Measurements from ENCODE around the gene USP20. TPM values are rescaled to one million over a fixed set of nuclear protein-coding genes. Genes with fewer than 3 reads are reported as not detected.
A peak's percentile ranks its signal among the peaks of the same experiment; 100 is the strongest.

Gene USP20
- total and polyA plus RNA-seq, 10 of the 15 experiments (the other 5 are each of a cell fraction or from before 2014, with no cell fraction given) = 0.66 to 23.3 (median 11.0) TPM

- Histone ChIP-seq H3K4me1 (ENCODE audit: control insufficient read depth, insufficient read depth, low read length) (peaks cover 90% of the 10 kb centered on the region), H4K20me1 (ENCODE audit: control insufficient read depth, insufficient read depth) (no peaks in the 10 kb centered on the region), H3K79me2 (ENCODE audit: control insufficient read depth, insufficient read depth, low read length) (peaks cover 54% of the 10 kb centered on the region), H3K27me3 (replicated peaks in 1 of 2; ENCODE audit: control insufficient read depth in 2 of 2, insufficient read depth in 2 of 2, low read length in 1 of 2) (no peaks in the 10 kb centered on the region), H3K9ac (ENCODE audit: control insufficient read depth, insufficient read depth, low read length) (peak overlapping the region; percentile 64), H3K36me3 (ENCODE audit: control insufficient read depth in 2 of 2, insufficient read depth in 2 of 2, low read length in 1 of 2) (peaks cover 10 to 24% of the 10 kb centered on the region in 2 experiments), H3K4me2 (ENCODE audit: control insufficient read depth, insufficient read depth) (peak overlapping the region; percentile 52), H3K4me3 (peak overlapping the region; percentile 31; the same call in 1 of the 2 replicates), H3K9me3 (replicated peaks; ENCODE audit: control insufficient read depth, insufficient read depth, low read length) (no peaks in the 10 kb centered on the region), H2AFZ (ENCODE audit: control insufficient read depth, low read depth, low read length) (no peak overlapping the region), H3K27ac (ENCODE audit: control insufficient read depth, insufficient read depth) (peak overlapping the region; percentile 96)
- ChIA-PET POLR2A (interaction anchor here (0.6 to 2.1 kb wide), 4 partner anchors 45 to 182 kb away, joined by 3 to 6 read pairs (median 4); no protein-coding TSS in a partner anchor), RAD21 (ENCODE audit: unreplicated experiment) (interaction anchor here (1.4 to 5.4 kb wide), 4 partner anchors 43 to 103 kb away, joined by 3 to 89 read pairs (median 26); no protein-coding TSS in a partner anchor), SMC1A (ENCODE audit: uncharacterized antibody, unreplicated experiment) (interaction anchor here (1.1 to 3.5 kb wide), 3 partner anchors 65 to 209 kb away, joined by 3 to 18 read pairs (median 5); no protein-coding TSS in a partner anchor), CTCF (interaction anchor here (1.0 to 1.5 kb wide), 2 partner anchors 73 to 139 kb away, joined by 3 to 4 read pairs; no protein-coding TSS in a partner anchor)
- ATAC-seq (peak; percentile 1; the same call in 1 of the 3 replicates), DNase-seq (ENCODE audit: low read depth, low spot score) (peak; percentile 31), FAIRE-seq (no peak)
- in situ Hi-C loops (cut with MboI) = loop anchor here (5.0 kb wide), 2 partner anchors 102 to 152 kb away; partner anchors contain the start of gene FNBP1
- 51% methylated on average over 22 of the region's 37 CpGs for WGBS (ENCODE audit: insufficient coverage, insufficient replicate concordance, low lambda C conversion rate, missing lambda C conversion rate)
- intact Hi-C loops (cut with micrococcal nuclease; ENCODE audit: unreplicated experiment) = loop anchor here (2.0 to 5.0 kb wide), 4 partner anchors 67 to 207 kb away; no protein-coding TSS in a partner anchor
- BruUV-seq (replicated peaks) = no TSS peak
- TF ChIP-seq ZZZ3 (IDR thresholded peaks at IDR 0.05; ENCODE audit: control insufficient read depth, insufficient read length, low read depth) (no peak), SREBF2 (IDR thresholded peaks at IDR 0.05; ENCODE audit: low read length) (no peak), IRF3 (IDR thresholded peaks at IDR 0.05) (no peak), PAX8 (IDR thresholded peaks at IDR 0.05) (no peak), YY1 (IDR thresholded peaks at IDR 0.05; ENCODE audit: low read depth, low read length) (peak; percentile 52; the same call in 1 of the 2 replicates), STAT3 (IDR thresholded peaks at IDR 0.05; ENCODE audit: low read depth, low read length) (no peak), SREBF1 (IDR thresholded peaks at IDR 0.05; ENCODE audit: low read length) (no peak), NKRF (conservative IDR thresholded peaks at IDR 0.05) (no peak), CBX3 (IDR thresholded peaks at IDR 0.05; ENCODE audit: borderline replicate concordance, low read depth) (no peak), RFX5 (IDR thresholded peaks at IDR 0.05; ENCODE audit: low read depth, low read length) (no peak), POLR2A (IDR thresholded peaks at IDR 0.05; ENCODE audit: low read depth, low read length) (peak; percentile 72; the same call in 1 of the 2 replicates), NBN (IDR thresholded peaks at IDR 0.05) (no peak), SPI1 (IDR thresholded peaks at IDR 0.05; ENCODE audit: borderline replicate concordance, insufficient read depth, low read depth, low read length) (peak; percentile 5; the same call in 1 of the 2 replicates), YBX1 (IDR thresholded peaks at IDR 0.05) (no peak), IRF4 (IDR thresholded peaks at IDR 0.05; ENCODE audit: low read depth, low read length) (no peak), SP1 (IDR thresholded peaks at IDR 0.05; ENCODE audit: low read depth, low read length) (no peak), ZBED1 (IDR thresholded peaks at IDR 0.05; ENCODE audit: borderline replicate concordance) (peak; percentile 25; the same call in 1 of the 2 replicates)
- TF ChIP-seq, protein P1, sequence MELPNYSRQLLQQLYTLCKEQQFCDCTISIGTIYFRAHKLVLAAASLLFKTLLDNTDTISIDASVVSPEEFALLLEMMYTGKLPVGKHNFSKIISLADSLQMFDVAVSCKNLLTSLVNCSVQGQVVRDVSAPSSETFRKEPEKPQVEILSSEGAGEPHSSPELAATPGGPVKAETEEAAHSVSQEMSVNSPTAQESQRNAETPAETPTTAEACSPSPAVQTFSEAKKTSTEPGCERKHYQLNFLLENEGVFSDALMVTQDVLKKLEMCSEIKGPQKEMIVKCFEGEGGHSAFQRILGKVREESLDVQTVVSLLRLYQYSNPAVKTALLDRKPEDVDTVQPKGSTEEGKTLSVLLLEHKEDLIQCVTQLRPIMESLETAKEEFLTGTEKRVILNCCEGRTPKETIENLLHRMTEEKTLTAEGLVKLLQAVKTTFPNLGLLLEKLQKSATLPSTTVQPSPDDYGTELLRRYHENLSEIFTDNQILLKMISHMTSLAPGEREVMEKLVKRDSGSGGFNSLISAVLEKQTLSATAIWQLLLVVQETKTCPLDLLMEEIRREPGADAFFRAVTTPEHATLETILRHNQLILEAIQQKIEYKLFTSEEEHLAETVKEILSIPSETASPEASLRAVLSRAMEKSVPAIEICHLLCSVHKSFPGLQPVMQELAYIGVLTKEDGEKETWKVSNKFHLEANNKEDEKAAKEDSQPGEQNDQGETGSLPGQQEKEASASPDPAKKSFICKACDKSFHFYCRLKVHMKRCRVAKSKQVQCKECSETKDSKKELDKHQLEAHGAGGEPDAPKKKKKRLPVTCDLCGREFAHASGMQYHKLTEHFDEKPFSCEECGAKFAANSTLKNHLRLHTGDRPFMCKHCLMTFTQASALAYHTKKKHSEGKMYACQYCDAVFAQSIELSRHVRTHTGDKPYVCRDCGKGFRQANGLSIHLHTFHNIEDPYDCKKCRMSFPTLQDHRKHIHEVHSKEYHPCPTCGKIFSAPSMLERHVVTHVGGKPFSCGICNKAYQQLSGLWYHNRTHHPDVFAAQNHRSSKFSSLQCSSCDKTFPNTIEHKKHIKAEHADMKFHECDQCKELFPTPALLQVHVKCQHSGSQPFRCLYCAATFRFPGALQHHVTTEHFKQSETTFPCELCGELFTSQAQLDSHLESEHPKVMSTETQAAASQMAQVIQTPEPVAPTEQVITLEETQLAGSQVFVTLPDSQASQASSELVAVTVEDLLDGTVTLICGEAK (IDR thresholded peaks at IDR 0.05; ENCODE audit: borderline replicate concordance) = no peak; the same call in 1 of the 2 replicates
Observed at GRCh38 chr9:129889941-129890717, 54.9 kb downstream of the USP20 start.
